DOHH2 (cell line): ENCODE data around the gene NUBP2.
A peak's percentile ranks its signal among the peaks of the same experiment; 100 is the strongest.

Experiments
- H3F3A ChIP-seq: fragments of 200-600 bp; sonication (generic), shearing (Covaris generic); 2 replicates; pipeline ENCODE4 v1.6.0; 2016; ENCODE audit warnings: antibody characterized with exemption, mild to moderate bottlenecking; ENCODE audit not compliant: control insufficient read depth, insufficient read depth
- H3K27ac ChIP-seq: fragments of 200-600 bp; sonication (generic); 2 replicates; pipeline ENCODE4 v1.5.1; 2014; ENCODE audit warnings: low read depth, mild to moderate bottlenecking, low read length, moderate library complexity
- H3K27me3 ChIP-seq: fragments of 200-600 bp; sonication (generic); 2 replicates; pipeline ENCODE4 v1.6.1; 2014; ENCODE audit warnings: mild to moderate bottlenecking, low read length, mixed read lengths; ENCODE audit not compliant: control insufficient read depth
- H3K36me3 ChIP-seq: fragments of 200-600 bp; sonication (generic); 2 replicates; pipeline ENCODE4 v1.6.1; 2014; ENCODE audit warnings: mild to moderate bottlenecking, low read length, moderate library complexity, mixed read lengths; ENCODE audit not compliant: control insufficient read depth
- H3K4me1 ChIP-seq: fragments of 200-600 bp; sonication (generic); 2 replicates; pipeline ENCODE4 v1.6.1; 2014; ENCODE audit warnings: mild to moderate bottlenecking, low read length, mixed read lengths; ENCODE audit not compliant: control insufficient read depth
- H3K4me2 ChIP-seq: fragments of 200-600 bp; sonication (generic); 2 replicates; pipeline ENCODE4 v1.6.0; 2014; ENCODE audit warnings: mild to moderate bottlenecking, low read length, moderate library complexity
- H3K4me3 ChIP-seq: fragments of 200-600 bp; sonication (generic); 2 replicates; pipeline ENCODE4 v1.5.1; 2014; ENCODE audit warnings: mild to moderate bottlenecking, low read length, mixed read lengths
- H3K79me2 ChIP-seq: fragments of 200-600 bp; sonication (generic); 2 replicates; pipeline ENCODE4 v1.6.1; 2014; ENCODE audit warnings: mild to moderate bottlenecking, low read length, mixed read lengths; ENCODE audit not compliant: control insufficient read depth
- H3K9me2 ChIP-seq: fragments of 200-600 bp; sonication (generic); replicated peaks from 2 replicates; pipeline ENCODE4 v1.6.1; 2014; ENCODE audit warnings: mild to moderate bottlenecking, low read length, mixed read lengths; ENCODE audit not compliant: control insufficient read depth
- H3K9me3 ChIP-seq: fragments of 200-600 bp; sonication (generic); 2 replicates; pipeline ENCODE4 v1.6.1; 2014; ENCODE audit warnings: antibody characterized with exemption, low read length, mixed read lengths; ENCODE audit not compliant: control insufficient read depth, insufficient read depth
- H4K20me1 ChIP-seq: fragments of 200-600 bp; sonication (generic); 2 replicates; pipeline ENCODE4 v1.6.0; 2014; ENCODE audit warnings: low read depth, mild to moderate bottlenecking, antibody characterized with exemption, low read length, moderate library complexity; ENCODE audit not compliant: control insufficient read depth, insufficient read depth
- EZH2phosphoT487 ChIP-seq: fragments of 200-600 bp; sonication (generic); IDR thresholded peaks from 2 replicates; pipeline ENCODE4 v1.6.1; 2017; ENCODE audit warnings: borderline replicate concordance, mild to moderate bottlenecking, antibody characterized with exemption, low read length, moderate library complexity, mixed read lengths
- TF ChIP-seq, protein P1 (sequence below): fragments of 200-600 bp; sonication (generic); IDR thresholded peaks from one replicate; pipeline ENCODE4 v1.5.1; 2014; ENCODE audit warnings: antibody characterized with exemption, mild to moderate bottlenecking, low read depth, low read length; ENCODE audit not compliant: poor library complexity, severe bottlenecking

Gene NUBP2

DNA sequence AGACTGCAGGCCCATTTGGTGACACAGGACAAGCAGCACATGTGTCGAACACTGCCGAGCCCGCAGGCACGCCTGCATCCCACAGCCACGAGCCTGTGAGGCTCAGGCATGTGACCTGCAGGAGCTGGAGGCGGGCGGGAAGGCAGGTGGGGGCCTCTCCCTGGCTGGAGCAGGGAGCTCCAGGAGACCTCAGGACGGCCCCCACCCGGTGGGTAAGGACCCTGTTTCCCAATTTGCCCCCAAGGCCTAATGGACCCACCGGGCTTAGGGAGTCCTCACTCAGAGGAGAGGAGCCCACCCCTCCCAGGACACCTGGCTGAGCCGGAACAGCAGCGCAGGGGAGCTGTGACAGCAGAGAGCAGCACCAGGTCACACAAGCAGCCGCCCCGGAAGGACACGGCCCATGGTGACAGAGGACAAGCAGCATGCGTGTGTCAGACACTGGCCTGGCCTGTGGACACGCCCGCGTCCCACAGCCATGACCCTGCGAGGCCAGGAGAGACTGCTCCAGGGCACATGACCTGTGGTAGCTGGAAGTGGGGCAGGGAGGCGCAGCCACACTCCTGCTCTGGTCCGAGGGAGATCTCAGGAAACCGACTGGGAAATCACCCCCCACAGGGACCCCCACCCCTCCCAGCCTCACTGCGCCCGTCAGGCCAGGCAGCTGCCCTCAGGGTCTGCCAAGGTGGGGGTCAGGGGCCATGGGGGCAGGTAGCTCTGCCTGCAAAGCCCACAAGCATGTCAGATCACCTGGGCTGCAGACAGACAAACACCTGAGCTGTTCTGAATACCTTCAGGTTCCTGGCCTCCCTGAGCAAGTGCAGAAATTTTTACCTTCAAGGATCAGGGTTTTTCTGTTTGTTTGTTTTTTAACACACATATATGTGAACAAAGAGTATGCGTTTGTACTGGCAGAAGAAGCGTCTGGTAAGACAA lies 2.8 kb upstream of the NUBP2 start:
- Histone ChIP-seq H3K4me2 (no peak overlapping the region), H3K4me3 (no peak overlapping the region), H3K79me2 (peaks cover 39% of the 10 kb centered on the region), H4K20me1 (0 out of 2 replicates have a peak, but pooled peaks cover 5% of the 10 kb centered on the region), H3K9me2 (no peaks in the 10 kb centered on the region), H3K27ac (no peak overlapping the region), H3K4me1 (peaks cover 16% of the 10 kb centered on the region), H3K9me3 (no peaks in the 10 kb centered on the region), H3F3A (no peaks in the 10 kb centered on the region), H3K36me3 (peaks cover 35% of the 10 kb centered on the region), H3K27me3 (no peaks in the 10 kb centered on the region)
- TF ChIP-seq EZH2phosphoT487 = no peak
- TF ChIP-seq, protein P1, sequence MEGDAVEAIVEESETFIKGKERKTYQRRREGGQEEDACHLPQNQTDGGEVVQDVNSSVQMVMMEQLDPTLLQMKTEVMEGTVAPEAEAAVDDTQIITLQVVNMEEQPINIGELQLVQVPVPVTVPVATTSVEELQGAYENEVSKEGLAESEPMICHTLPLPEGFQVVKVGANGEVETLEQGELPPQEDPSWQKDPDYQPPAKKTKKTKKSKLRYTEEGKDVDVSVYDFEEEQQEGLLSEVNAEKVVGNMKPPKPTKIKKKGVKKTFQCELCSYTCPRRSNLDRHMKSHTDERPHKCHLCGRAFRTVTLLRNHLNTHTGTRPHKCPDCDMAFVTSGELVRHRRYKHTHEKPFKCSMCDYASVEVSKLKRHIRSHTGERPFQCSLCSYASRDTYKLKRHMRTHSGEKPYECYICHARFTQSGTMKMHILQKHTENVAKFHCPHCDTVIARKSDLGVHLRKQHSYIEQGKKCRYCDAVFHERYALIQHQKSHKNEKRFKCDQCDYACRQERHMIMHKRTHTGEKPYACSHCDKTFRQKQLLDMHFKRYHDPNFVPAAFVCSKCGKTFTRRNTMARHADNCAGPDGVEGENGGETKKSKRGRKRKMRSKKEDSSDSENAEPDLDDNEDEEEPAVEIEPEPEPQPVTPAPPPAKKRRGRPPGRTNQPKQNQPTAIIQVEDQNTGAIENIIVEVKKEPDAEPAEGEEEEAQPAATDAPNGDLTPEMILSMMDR = no peak

DNA sequence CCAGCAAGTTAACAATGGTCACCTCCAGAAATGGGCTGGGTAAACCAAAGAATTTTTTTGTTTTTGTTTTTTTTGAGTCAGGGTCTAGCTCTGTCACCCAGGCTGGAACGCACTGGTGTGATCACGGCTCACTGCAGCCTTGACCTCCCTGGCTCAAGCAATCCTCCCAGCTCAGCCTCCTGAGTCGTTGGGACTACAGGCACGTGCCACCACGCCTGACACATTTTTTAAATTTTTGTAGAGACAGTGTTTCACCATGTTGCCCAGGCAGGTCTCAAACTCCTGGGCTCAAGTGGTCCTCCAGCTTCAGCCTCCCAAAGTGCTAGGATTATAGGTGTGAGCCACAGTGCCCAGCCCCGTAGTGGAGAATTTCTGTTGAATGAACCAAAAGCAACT lies 2.1 kb upstream of the NUBP2 start:
- peaks cover 40% of the 10 kb centered on the region for H3K79me2 ChIP-seq
- no peak overlapping the region for H3K4me3 ChIP-seq

DNA sequence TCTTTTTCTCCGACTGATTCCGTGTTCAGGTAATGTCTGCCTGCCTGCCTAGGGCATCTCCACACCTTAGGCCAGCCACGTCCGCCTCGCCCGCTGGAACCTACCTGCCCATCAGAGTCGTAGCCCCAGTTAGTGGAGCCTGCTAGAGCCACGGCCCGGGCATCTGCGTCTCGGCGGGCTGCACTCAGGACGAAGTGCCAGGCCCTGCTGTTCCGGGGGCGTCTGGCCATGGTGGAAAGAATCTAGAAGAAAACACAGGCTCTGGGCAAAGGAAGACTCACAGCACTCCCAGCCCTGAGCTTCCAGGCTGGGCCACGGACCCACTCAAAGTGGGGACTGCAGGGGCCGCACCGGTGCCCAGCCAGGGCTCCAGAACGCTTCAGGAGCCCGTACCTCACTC lies 1.5 kb upstream of the NUBP2 start:
- TF ChIP-seq, protein P1 = no peak
- TF ChIP-seq EZH2phosphoT487 = no peak
- no peaks in the 10 kb centered on the region for H3K9me2 ChIP-seq
- peaks cover 46% of the 10 kb centered on the region for H3K79me2 ChIP-seq
- H3K4me3 ChIP-seq = peak overlapping the region; percentile 82
- no peaks in the 10 kb centered on the region for H3K9me3 ChIP-seq
- no peak overlapping the region for H3K27ac ChIP-seq
- no peaks in the 10 kb centered on the region for H3K27me3 ChIP-seq
- peaks cover 16% of the 10 kb centered on the region for H3K4me1 ChIP-seq
- H3K4me2 ChIP-seq = peak overlapping the region; percentile 93
- H3F3A ChIP-seq = no peaks in the 10 kb centered on the region
- peaks cover 33% of the 10 kb centered on the region for H3K36me3 ChIP-seq
- 0 out of 2 replicates have a peak, but pooled peaks cover 5% of the 10 kb centered on the region for H4K20me1 ChIP-seq

More for the DNA sequence above, 2.1 kb upstream of the NUBP2 start:
- peaks cover 16% of the 10 kb centered on the region for H3K4me1 ChIP-seq
- no peaks in the 10 kb centered on the region for H3K27me3 ChIP-seq
- H3K4me2 ChIP-seq = peak overlapping the region; percentile 93; the same call in 1 of the 2 replicates
- 0 out of 2 replicates have a peak, but pooled peaks cover 5% of the 10 kb centered on the region for H4K20me1 ChIP-seq
- H3F3A ChIP-seq = no peaks in the 10 kb centered on the region
- H3K27ac ChIP-seq = no peak overlapping the region
- H3K36me3 ChIP-seq = peaks cover 33% of the 10 kb centered on the region
- H3K9me2 ChIP-seq = no peaks in the 10 kb centered on the region
- TF ChIP-seq, protein P1 = no peak
- no peak for TF ChIP-seq EZH2phosphoT487
- no peaks in the 10 kb centered on the region for H3K9me3 ChIP-seq
